ENCODE data around the gene TSPAN4. TPM values are rescaled to one million over a fixed set of nuclear protein-coding genes. Genes with fewer than 3 reads are reported as not detected.

Gene TSPAN4
- total RNA-seq, 1 experiment from 2014 or later: 50.3 TPM

- BruUV-seq (replicated peaks): no TSS peak
- Histone ChIP-seq H2AFZ (ENCODE audit: low read depth, low read length, poor library complexity, severe bottlenecking) (no peak overlapping the region), H3K4me3 (replicated peaks in 1 of 2; ENCODE audit: low read depth in 1 of 2, low read length in 2 of 2) (peak overlapping the region; percentile 86 to 92), H3K4me2 (ENCODE audit: low read length) (peak overlapping the region; percentile 97), H3K36me3 (ENCODE audit: control insufficient read depth in 1 of 2, insufficient read depth in 2 of 2, low read length in 2 of 2) (peaks cover 0 to 4% of the 10 kb centered on the region in 2 experiments; a peak in 1 of 4 replicates), H4K20me1 (ENCODE audit: insufficient read depth) (no peaks in the 10 kb centered on the region), H3K9ac (ENCODE audit: low read length) (peak overlapping the region; percentile 94), H3K27ac (ENCODE audit: low read depth, low read length) (peak overlapping the region; percentile 91), H3K79me2 (ENCODE audit: insufficient read depth, low read length) (peaks cover 29% of the 10 kb centered on the region), H3K27me3 (ENCODE audit: insufficient read depth, low read length) (no peaks in the 10 kb centered on the region), H3K4me1 (ENCODE audit: control insufficient read depth in 1 of 2, insufficient read depth in 2 of 2, low read length in 2 of 2) (peaks cover 23 to 52% of the 10 kb centered on the region in 2 experiments), H3K9me2 (ENCODE audit: insufficient read depth) (no peaks in the 10 kb centered on the region), H3K9me3 (ENCODE audit: control insufficient read depth in 1 of 2, insufficient read depth in 1 of 2, low read depth in 1 of 2, low read length in 2 of 2) (no peaks in the 10 kb centered on the region)
- intact Hi-C loops (cut with micrococcal nuclease): no loop called here
- RAD21 ChIA-PET (ENCODE audit: low non-redundant PET in 1 of 2, low total read pairs in 2 of 2, uncharacterized antibody in 2 of 2, unreplicated experiment in 2 of 2): interaction anchor here in 1 of 2 experiments (0.6 kb wide), 1 partner anchor 40 kb away, joined by 3 read pairs; no protein-coding TSS in a partner anchor
- DNase-seq (ENCODE audit: low read depth, low spot score): no peak
- CTCF ChIA-PET: interaction anchor here (0.6 to 1.1 kb wide), 3 partner anchors 11 to 156 kb away, joined by 3 to 6 read pairs (median 3); no protein-coding TSS in a partner anchor
- POLR2A ChIA-PET: interaction anchor here (0.9 to 2.9 kb wide), 6 partner anchors 9 to 40 kb away, joined by 3 to 25 read pairs (median 6); partner anchors contain the start of gene RPLP2
- ATAC-seq: peak; percentile 26
- TF ChIP-seq POLR2AphosphoS5 (IDR thresholded peaks at IDR 0.05; ENCODE audit: low read depth, low read length) (0 out of 2 replicates have a peak, but pooled peaks have one; percentile 23), CTCF (IDR thresholded peaks at IDR 0.05 in 2 of 3, conservative IDR thresholded peaks at IDR 0.05 in 1 of 3; ENCODE audit: borderline replicate concordance in 1 of 3, insufficient read depth in 1 of 3, low read depth in 2 of 3, low read length in 2 of 3) (no peak), ATF3 (IDR thresholded peaks at IDR 0.05) (no peak), FOSL1 (IDR thresholded peaks at IDR 0.05; ENCODE audit: low read depth) (no peak), MAX (IDR thresholded peaks at IDR 0.05) (no peak), YY1 (IDR thresholded peaks at IDR 0.05; ENCODE audit: extremely low read depth, insufficient replicate concordance, low read depth, low read length) (no peak), SRF (IDR thresholded peaks at IDR 0.05; ENCODE audit: low read depth) (no peak)
Observed at GRCh38 chr11:794766-795633, 47.7 kb upstream of the TSPAN4 start.

All from HCT116 (cell line).